Chondrocyte (in vitro differentiated cells): ENCODE results near the gene MIGA1. TPM values are rescaled to one million over a fixed set of nuclear protein-coding genes. Genes with fewer than 3 reads are reported as not detected.

ENCODE experiments used
- DNase-seq: peaks from one replicate; pipeline ENCODE4 v3.0.0; 2021; ENCODE audit warnings: mixed read lengths, low spot score
- H3K27ac Mint-ChIP-seq: one replicate; pipeline ENCODE4 v1.8.0; 2021; ENCODE audit warnings: mild to moderate bottlenecking, moderate library complexity, mixed read lengths; ENCODE audit not compliant: unreplicated experiment
- H3K27me3 Mint-ChIP-seq: 2 replicates; pipeline ENCODE4 v1.8.0; 2021; ENCODE audit warnings: low read depth, mixed read lengths
- H3K36me3 Mint-ChIP-seq: 2 replicates; pipeline ENCODE4 v1.8.0; 2021; ENCODE audit warnings: low read depth, mixed read lengths
- H3K4me1 Mint-ChIP-seq: 2 replicates; pipeline ENCODE4 v1.8.0; 2021; ENCODE audit warnings: low read depth, mild to moderate bottlenecking, mixed read lengths
- H3K4me3 Mint-ChIP-seq: one replicate; pipeline ENCODE4 v1.8.0; 2021; ENCODE audit warnings: mild to moderate bottlenecking, moderate library complexity, mixed read lengths; ENCODE audit not compliant: unreplicated experiment
- H3K9me3 Mint-ChIP-seq: 2 replicates; pipeline ENCODE4 v1.8.0; 2021; ENCODE audit warnings: low read depth, mixed read lengths
- CTCF ChIP-seq: fragments of 200-600 bp; sonication (generic); IDR thresholded peaks from 2 replicates; pipeline ENCODE4 v1.5.0; 2021; ENCODE audit warnings: antibody characterized with exemption, mild to moderate bottlenecking, moderate library complexity
- total RNA-seq: library from RNA; stranded (reverse); gene quantifications from 3 replicates; pipeline ENCODE4 v1.2.1, GENCODE V29; 2021

Gene MIGA1
- total RNA-seq, 1 donor from 2014 or later: 18.6 TPM

GRCh38 chr1:77850082-77850481 lies 70.6 kb downstream of the MIGA1 start:
- no peak overlapping the region for H3K27ac Mint-ChIP-seq
- peaks cover 13% of the 10 kb centered on the region for H3K36me3 Mint-ChIP-seq
- H3K27me3 Mint-ChIP-seq: no peaks in the 10 kb centered on the region
- peaks cover 13% of the 10 kb centered on the region for H3K4me1 Mint-ChIP-seq
- no peak overlapping the region for H3K4me3 Mint-ChIP-seq
- TF ChIP-seq CTCF: no peak
- no peak for DNase-seq
- H3K9me3 Mint-ChIP-seq: peaks cover 12% of the 10 kb centered on the region

GRCh38 chr1:77857552-77857951 lies 78.1 kb downstream of the MIGA1 start:
- H3K4me1 Mint-ChIP-seq: peaks cover 10% of the 10 kb centered on the region
- no peak overlapping the region for H3K4me3 Mint-ChIP-seq
- peak overlapping the region; percentile 27 for H3K27ac Mint-ChIP-seq
- TF ChIP-seq CTCF: no peak
- no peaks in the 10 kb centered on the region for H3K27me3 Mint-ChIP-seq
- H3K36me3 Mint-ChIP-seq: peaks cover 41% of the 10 kb centered on the region
- no peak for DNase-seq
- peaks cover 34% of the 10 kb centered on the region for H3K9me3 Mint-ChIP-seq

GRCh38 chr1:77858725-77859124 lies 79.3 kb downstream of the MIGA1 start:
- Mint-ChIP-seq H3K9me3 (peaks cover 34% of the 10 kb centered on the region), H3K27ac (no peak overlapping the region), H3K36me3 (peaks cover 41% of the 10 kb centered on the region), H3K4me3 (no peak overlapping the region), H3K27me3 (no peaks in the 10 kb centered on the region), H3K4me1 (peaks cover 10% of the 10 kb centered on the region)
- TF ChIP-seq CTCF: no peak
- DNase-seq: no peak

- no peak for TF ChIP-seq CTCF
- Mint-ChIP-seq H3K27me3 (no peaks in the 10 kb centered on the region), H3K4me1 (peaks cover 10% of the 10 kb centered on the region), H3K36me3 (peaks cover 39% of the 10 kb centered on the region), H3K4me3 (no peak overlapping the region), H3K9me3 (peaks cover 30% of the 10 kb centered on the region), H3K27ac (no peak overlapping the region)
- DNase-seq: no peak
Measured at GRCh38 chr1:77859248-77859647, 79.8 kb downstream of the MIGA1 start.

- no peak for DNase-seq
- Mint-ChIP-seq H3K36me3 (peaks cover 8% of the 10 kb centered on the region), H3K27me3 (no peaks in the 10 kb centered on the region), H3K9me3 (no peaks in the 10 kb centered on the region), H3K4me1 (peaks cover 23% of the 10 kb centered on the region), H3K4me3 (no peak overlapping the region), H3K27ac (peak overlapping the region; percentile 72)
- no peak for TF ChIP-seq CTCF
Measured at GRCh38 chr1:77866296-77866695, 86.8 kb downstream of the MIGA1 start.
